HG02623 (cell line): ENCODE data around the gene CCDC60.
"Not testable (repeated sequence)": the region's sequence is repeated elsewhere in the genome, so short reads cannot be mapped to it uniquely, and the experiment has no call there.

Experiments
- ATAC-seq: cut with Tn5 transposase; IDR thresholded peaks from one replicate; pipeline ENCODE4 v1.9.1; 2021; ENCODE audit warnings: moderate library complexity; ENCODE audit not compliant: unreplicated experiment

Gene CCDC60

GRCh38 chr12:119338593-119339363 is 4.2 kb downstream of the CCDC60 start:
- no peak for ATAC-seq

GRCh38 chr12:119340578-119340977 is 6.0 kb downstream of the CCDC60 start:
- ATAC-seq, result no peak

GRCh38 chr12:119341020-119341419 is 6.5 kb downstream of the CCDC60 start:
- no peak for ATAC-seq

- no peak for ATAC-seq
Observed at GRCh38 chr12:119341988-119342387, 7.5 kb downstream of the CCDC60 start.

GRCh38 chr12:119343130-119343529 is 8.6 kb downstream of the CCDC60 start:
- no peak for ATAC-seq

DNA sequence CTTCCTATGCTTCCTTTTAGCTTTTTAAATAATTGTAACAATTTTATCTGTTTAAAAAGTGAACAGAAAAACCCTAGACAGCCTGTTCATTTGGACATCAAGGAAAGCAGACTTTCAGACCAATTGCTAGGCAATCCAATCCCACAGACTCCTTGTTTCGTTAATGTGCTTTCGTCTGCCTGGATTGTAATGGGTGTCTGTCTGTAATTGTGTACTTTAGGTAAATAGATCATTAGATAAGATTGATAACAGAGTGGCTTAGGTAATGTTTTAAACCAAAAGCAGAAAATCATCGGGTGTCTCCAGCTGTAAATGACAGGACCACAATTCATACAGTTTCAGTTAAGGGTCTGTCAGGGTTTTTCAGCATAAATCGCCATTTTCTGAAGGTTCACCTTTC is 19.6 kb downstream of the CCDC60 start:
- ATAC-seq, result no peak

GRCh38 chr12:119360366-119360765 is 25.8 kb downstream of the CCDC60 start:
- not testable (repeated sequence) for ATAC-seq

DNA sequence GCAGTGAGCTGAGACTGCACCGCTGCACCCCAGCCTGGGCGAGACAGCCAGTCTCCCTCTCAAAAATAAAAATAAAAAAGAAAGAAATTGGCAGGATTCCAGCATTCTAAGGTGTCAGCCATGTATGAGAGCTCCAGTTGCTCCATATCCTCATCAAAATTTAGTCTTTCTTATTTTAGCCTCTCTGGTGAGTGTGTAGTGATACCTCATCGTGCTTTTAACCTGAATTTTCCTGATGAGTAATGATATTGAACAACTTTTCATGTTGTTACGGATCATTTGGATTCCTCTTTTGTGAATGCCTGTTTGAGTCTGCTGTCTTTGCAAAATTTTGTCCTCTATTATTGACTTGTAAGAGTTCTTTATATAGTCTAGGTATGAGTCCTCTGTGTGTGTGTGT is 28.5 kb downstream of the CCDC60 start:
- no peak for ATAC-seq

DNA sequence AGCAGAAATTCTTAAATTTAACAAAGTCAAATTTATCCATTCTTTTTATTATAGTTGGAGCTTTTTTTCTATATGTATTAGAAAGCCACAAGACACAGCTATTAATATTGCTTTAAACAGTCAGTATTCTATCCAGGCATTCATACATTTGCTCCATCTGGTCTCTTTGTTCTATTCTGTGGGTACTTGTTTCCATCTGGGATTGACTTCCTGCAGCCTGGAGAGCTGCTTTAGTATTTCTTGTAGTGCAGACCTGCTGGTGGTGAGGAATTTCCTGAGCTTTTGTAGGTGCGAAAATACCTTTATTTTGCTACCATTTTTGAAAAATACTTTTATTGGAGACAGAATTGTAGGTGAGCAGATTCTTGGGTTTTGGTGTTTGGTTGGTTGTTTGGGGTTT is 29.0 kb downstream of the CCDC60 start:
- ATAC-seq, result no peak

GRCh38 chr12:119365451-119365850 is 30.9 kb downstream of the CCDC60 start:
- no peak for ATAC-seq

DNA sequence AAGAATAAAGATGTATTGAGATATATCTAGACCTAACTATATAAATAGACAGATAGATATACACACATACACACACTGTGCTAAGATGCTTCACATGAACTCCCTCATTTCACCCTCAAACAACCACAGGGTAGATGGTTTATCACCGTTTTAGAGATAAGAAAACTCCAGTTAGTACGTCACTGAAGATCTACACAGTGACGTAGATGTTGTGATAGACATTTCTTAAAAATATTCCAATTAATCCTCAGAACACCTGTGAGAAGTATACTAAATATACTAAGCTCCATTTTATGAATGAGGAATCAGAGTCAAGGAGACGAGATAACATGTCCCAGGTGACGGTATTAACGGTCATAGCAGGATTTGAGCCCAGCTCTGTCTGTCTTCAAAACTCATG is 31.5 kb downstream of the CCDC60 start:
- ATAC-seq, result no peak

DNA sequence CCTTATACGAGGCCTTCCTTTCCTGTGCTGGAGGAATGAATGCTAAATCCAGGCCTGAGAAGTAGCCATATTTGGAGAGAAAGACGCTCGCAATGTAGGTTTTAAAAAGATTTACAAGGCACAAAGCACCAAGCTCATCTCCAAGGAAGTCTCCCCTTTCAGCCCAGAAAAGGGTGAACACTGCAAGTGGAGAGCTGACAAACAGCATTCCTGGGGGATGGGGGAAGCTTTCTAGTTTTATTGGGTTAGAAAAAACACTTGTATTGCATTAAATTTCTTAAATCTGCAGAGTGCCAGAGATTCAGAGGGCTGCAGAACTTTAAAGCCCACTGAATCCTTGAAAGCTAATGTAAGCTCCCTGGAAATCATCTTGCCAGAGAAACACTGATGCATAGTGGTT is 34.6 kb downstream of the CCDC60 start:
- ATAC-seq, result no peak

DNA sequence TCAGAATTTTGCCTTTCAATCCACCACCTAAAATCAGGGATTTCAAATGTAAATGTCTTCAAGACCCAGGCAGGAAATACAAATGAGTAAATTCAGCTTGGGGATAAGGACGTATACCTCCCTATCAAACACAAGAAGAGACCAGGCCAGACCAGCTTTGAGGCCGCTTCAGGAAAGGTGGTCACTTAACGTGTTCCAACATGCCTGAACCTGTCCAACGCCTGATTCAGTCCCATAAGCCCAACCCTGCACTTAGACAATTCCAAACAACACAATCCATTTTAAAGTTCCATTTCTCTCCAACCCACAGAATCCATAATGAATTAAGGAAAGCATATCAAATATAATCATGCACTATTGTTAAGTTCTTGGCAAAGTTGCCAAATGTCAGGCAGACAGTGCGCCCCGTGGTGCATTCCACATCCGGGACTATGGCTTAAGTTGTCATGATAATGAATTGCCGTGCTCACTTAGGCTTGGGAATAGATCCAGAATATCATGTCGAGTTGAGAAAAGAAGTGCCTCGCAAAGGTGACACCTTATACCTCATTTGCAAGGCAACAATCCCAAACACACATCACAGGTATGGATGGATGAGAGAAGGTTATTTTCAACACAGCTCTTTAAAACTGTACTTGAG is 35.5 kb downstream of the CCDC60 start:
- no peak for ATAC-seq

- ATAC-seq, result no peak
Observed at GRCh38 chr12:119372540-119372939, 38.0 kb downstream of the CCDC60 start.

GRCh38 chr12:119373001-119373400 is 38.5 kb downstream of the CCDC60 start:
- ATAC-seq, result no peak

GRCh38 chr12:119373666-119374065 is 39.1 kb downstream of the CCDC60 start:
- ATAC-seq, result no peak

- no peak for ATAC-seq
Observed at GRCh38 chr12:119374635-119375034, 40.1 kb downstream of the CCDC60 start.

DNA sequence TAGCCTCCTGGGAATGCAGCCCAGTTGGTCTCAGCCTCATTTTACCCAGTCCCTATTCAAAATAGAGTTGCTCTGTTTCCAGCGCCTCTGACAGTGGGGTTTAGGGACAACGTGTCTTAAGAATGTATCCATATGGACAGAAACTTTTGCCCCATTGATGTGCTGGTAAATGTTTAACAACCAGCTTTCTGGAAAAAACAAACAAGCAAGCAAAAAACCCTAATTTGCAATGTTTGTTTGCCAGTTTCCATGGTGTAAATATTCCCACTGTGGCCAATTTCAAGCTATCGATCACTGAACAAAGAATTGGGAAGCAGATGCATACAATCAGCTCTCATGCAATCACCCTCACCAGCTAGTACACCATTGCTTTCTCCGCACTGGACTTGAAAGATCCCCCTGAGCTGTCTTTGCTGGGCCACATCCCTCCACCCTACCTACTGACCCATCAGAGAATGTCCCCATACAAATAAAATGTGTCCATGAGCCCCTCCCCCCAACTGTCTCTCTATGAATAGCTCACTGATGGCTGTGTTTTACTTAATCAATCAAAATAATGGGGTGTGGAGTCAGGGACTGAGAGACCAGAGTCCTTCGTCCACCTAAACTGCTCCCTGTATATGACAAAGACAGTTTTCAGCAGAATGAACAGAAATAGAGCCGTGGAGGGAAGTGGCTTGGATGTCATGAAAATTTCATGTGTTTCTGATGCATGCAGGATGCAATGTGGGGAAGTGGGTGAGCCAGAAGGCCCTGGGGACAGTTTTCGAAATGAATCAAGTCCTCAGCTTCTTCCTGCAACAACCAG is 40.8 kb downstream of the CCDC60 start:
- ATAC-seq, result no peak

GRCh38 chr12:119375883-119376190 is 41.3 kb downstream of the CCDC60 start:
- no peak for ATAC-seq

- ATAC-seq, result no peak
Observed at GRCh38 chr12:119378903-119379302, 44.4 kb downstream of the CCDC60 start.

DNA sequence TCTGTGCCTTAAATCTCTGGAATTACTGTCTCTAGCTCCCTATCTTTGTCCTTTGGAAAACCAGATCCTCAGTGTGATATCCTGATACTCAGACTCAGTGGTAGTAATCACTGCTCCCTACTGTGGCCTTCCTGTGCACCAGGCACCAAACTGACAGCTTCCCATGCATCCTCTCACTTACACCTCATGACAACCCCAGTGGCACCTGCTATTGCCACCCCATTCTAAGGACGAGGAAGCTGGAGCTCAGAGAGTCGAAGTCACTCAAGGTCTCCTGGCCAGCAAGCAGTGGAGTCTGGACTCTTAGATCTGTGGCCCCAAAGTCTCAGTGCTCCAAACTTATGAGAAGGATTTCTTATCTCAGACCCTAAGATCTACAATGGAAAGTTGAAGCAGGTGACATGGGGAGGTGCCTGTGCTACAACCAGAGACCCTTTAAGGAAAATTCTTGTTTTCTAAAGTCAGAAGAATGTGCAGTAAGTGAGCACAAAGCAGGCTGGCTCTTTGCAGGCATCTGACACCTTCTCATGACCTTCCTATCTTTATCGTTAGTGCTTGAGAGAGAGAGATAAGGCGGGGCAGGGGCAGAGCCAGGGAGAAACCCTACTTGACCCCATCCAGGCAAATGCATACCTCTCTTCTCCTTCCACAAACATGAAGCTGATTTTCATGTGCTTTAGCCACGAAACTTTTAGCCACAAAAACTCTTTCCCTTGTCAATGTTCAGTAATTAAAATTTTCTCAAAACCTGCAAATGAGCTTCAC is 47.1 kb downstream of the CCDC60 start:
- no peak for ATAC-seq
